HG03565 (cell line): ENCODE results near the gene F7.
"Not testable (repeated sequence)": the region's sequence is repeated elsewhere in the genome, so short reads cannot be mapped to it uniquely, and the experiment has no call there.

Experiments
- ATAC-seq: cut with Tn5 transposase; IDR thresholded peaks from one replicate; pipeline ENCODE4 v1.9.1; 2021; ENCODE audit warnings: mild to moderate bottlenecking, moderate library complexity; ENCODE audit not compliant: unreplicated experiment

The F7 gene

GRCh38 chr13:113098162-113098732 is 7.3 kb upstream of the F7 start:
- ATAC-seq, result no peak

GRCh38 chr13:113099142-113099541 is 6.4 kb upstream of the F7 start:
- ATAC-seq, result no peak

GRCh38 chr13:113102302-113102701 is 3.3 kb upstream of the F7 start:
- not testable (repeated sequence) for ATAC-seq

DNA sequence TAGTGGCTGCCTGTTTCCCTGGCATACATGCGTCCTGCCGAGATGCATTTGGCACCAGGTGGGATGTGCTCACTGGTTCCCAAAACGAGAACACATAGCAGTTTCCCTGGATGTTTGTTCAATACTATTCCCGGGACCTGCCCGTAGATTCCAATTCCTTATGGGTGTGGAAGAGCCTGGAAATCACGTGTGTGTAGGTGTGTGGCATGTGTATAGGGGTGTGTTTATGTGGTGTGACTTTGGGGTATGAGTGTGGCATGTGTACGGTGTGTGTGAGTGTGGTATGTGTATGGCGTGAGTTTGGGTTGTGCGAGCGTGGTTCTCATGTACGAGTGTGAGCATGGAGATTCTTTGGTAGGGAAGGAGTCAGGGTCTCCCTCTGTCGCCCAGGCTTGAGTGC is 2.9 kb upstream of the F7 start:
- ATAC-seq, result no peak

DNA sequence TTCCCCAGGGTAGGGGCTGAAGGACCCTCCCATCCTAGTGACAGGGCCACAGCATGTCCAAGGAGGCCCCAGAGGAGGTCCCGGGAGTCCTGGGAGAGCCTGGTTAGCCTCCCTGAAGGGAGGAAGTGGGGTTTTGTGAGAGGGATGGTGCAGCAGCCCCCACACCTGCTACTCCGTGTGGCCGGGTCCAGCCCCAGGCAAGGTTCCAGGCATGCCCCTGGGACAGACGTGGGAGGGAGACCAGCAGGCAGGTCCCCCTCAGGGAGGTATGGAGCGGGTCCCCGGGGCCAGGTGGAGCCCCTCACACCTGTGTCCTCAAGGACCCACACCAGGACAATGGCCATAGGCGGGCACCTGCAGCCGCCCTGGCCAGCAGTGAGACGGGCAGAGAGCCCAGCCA is 1.9 kb upstream of the F7 start:
- no peak for ATAC-seq

DNA sequence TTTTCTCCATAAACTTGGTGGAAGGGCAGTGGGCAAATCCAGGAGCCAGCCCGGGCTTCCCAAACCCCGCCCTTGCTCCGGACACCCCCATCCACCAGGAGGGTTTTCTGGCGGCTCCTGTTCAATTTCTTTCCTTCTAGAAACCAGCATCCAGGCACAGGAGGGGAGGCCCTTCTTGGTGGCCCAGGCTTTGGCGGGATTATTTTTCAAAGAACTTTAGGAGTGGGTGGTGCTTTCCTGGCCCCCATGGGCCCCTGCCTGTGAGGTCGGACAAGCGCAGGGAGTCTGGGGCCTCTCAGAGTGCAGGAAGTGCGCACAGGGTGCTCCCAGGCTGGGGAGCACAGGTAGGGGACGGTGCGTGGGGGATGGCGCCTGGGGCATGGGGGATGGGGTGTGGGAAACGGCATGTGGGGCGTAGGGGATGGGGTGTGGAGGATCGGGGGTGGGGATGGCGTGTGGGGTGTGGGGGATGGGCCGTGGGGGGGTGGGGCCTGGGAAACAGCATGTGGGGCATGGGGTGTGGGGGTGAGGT is 396 bp downstream of the F7 start:
- ATAC-seq, result no peak

DNA sequence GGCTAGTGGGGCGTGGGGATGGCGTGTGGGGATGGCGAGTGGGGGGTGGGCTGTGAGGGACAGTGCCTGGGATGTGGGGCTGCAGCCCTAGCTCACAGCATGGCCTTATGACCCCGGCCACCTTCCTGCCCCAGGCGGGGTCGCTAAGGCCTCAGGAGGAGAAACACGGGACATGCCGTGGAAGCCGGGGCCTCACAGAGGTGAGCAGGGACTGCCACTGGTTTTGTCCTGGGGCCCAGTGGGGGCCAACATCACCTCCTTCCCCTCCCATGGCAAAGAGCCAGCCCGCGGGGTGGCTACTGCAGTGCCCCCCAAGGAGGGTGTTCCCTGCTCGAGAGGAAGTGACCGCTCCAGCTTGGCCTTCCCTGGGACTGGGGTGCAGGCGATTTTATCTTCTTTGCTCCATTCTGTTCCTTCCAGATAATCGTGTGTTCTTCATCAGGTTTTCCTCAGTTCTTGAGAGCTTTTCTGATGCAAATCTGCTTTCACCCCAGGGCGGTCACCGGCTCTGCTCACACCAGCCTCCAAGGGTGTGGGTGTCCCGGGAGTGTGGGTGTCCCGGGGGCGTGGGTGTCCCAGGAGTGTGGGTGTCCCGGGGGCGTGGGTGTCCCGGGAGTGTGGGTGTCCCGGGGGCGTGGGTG is 1.2 kb downstream of the F7 start:
- ATAC-seq, result no peak

DNA sequence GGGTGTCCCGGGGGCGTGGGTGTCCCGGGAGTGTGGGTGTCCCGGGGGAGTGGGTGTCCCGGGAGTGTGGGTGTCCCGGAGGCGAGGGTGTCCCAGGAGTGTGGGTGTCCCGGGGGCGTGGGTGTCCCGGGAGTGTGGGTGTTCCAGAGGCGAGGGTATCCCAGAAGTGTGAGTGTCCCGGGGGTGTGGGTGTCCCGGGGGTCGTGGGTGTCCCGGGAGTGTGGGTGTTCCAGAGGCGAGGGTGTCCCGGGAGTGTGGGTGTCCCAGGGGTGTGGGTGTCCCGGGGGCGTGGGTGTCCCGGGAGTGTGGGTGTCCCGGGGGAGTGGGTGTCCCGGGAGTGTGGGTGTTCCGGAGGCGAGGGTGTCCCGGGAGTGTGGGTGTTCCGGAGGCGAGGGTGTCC is 2.9 kb downstream of the F7 start:
- ATAC-seq, result not testable (repeated sequence)

DNA sequence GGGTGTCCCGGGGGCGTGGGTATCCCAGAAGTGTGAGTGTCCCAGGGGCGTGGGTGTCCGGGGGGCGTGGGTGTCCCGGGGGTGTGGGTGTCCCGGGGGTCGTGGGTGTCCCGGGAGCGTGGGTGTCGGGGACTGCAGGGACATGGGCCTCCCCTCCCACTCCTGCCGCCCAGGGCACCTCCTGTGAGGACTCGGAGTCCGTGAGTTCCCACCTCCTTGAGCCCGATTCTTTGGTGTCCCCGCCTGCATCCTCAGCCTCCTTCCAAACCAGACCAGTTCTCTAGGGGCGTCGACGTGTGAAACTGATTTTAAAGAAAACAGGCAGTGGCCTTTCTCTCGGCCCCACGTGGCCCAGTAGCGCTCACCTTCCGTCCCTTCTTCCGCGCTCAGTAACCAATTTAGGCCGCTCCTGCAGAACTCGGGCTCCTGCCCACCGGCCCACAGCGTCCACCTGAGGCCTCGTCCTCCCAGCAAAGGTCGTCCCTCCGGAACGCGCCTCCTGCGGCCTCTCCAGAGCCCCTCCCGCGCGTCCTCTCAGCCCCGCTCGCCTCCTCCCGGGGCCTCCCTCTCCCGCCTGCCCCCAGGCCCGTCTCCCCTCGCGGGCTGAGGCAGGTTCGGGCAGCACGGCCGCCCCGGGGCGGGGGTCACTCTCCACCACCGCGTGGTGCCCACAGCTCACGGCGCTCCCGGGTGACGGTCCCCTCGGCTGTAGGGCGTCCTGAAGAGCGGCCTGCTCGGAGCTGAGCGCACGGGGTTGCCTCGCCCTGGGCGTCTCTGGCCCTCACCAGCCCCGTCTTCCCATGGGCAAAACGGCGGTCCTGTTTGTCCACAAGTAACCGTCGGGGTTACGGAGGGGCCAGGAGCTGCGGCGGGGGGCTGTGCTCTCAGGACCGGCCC is 3.8 kb downstream of the F7 start:
- no peak for ATAC-seq

DNA sequence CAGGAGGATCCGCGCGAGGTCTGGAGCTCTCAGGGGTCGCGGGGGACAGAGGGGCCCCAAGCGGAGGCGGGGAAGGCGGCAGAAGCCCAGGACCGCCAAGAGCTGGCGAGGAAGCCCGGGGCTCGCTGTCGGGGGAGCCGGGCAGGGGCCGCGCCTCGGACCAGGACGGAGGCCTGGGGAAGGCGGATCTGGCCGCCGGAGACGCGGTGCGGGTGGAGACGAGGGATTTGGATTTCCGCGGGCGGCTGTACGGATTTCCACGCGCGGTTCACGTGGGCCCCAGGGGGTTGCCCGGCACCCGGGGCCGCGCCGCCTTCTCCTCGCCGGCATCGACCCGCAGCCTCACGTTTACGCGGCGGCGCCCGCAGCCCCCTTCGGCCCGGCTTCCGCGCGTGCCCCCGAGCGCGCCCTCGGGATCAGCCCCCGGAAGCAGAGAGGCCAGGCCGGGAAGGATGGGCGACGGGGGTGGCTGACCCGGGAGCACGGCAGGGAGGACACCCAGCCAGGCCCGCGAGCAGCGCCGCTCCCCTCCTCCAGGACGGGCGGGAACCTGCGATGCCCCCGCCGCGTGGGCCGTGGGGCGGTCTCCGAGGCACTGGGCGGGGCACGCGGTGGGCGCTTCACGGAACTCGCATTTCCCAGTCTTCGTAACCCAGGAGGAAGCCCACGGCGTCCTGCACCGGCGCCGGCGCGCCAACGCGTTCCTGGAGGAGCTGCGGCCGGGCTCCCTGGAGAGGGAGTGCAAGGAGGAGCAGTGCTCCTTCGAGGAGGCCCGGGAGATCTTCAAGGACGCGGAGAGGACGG is 4.7 kb downstream of the F7 start:
- ATAC-seq, result no peak

GRCh38 chr13:113110852-113111315 is 5.3 kb downstream of the F7 start:
- ATAC-seq, result no peak

- not testable (repeated sequence) for ATAC-seq
These were observed 6.2 kb downstream of the F7 start for GRCh38 chr13:113111821-113112220.

DNA sequence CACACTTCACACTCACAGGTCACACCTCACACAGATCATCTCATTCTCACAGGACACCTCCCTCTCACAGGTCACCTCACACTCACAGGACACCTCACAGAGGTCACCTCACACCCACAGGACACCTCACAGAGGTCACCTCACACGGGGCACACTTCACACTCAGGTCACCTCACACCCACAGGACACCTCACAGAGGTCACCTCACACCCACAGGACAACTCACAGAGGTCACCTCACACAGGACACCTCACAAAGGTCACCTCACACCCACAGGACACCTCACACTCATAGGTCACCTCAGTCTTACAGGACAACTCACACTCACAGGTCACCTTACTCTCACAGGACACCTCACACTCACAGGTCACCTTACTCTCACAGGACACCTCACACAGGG is 6.9 kb downstream of the F7 start:
- ATAC-seq, result not testable (repeated sequence)

- no peak for ATAC-seq
These were observed 7.6 kb downstream of the F7 start for GRCh38 chr13:113112893-113113845.

DNA sequence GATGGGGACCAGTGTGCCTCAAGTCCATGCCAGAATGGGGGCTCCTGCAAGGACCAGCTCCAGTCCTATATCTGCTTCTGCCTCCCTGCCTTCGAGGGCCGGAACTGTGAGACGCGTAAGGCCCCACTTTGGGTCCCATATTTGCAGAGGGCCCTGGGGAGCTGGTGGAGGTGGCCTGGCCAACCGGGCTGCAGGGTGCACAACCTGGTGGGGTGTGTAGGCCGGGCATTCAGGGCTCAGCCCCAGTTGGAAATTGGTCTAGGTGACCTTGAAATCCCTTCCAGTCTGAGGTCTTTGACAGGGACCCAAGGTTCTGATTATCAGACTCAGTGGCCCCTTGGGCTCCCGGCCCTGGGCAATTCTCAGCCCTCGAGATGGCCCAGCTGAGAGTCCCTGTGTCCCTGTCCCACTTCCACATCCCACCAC is 8.3 kb downstream of the F7 start:
- no peak for ATAC-seq

- no peak for ATAC-seq
These were observed 9.1 kb downstream of the F7 start for GRCh38 chr13:113114511-113115362.

DNA sequence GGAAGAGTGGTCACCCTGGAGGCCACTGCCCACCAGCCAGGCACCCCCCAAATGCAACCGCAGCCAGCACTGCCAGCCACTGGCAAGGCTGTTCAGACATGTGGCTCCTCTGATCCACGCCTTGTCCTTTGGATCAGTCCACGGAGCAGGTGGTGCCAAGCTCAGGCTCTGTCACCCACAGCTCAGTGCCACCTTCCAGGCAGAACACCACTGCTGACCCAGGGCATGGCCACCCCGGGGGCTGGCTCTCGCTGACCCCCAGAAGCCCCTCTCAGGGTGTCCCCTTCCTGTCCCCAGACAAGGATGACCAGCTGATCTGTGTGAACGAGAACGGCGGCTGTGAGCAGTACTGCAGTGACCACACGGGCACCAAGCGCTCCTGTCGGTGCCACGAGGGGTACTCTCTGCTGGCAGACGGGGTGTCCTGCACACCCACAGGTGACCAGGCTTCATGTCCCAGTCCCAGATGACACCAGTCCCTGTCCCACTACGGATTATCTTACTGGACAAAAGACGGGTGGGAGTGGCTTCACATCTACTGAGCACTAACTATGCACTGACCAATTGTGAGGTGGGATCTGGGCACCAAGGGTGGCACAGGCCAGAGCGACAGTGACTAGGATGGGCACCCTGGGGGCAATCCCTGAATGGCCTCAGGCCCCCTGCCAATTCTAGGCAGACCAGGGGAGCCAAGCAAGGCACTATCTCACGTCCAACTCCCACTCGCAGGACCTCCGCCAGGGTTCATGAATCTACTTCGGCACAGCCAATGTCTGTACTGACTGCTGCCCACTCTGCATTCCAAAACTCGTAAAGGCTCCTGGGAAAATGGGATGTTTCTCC is 10.0 kb downstream of the F7 start:
- ATAC-seq, result no peak
